SU-DHL-6 (cell line): Measurements from ENCODE around the gene TLCD4.

Experiments used
- CTCF ChIP-seq: fragments of 200-600 bp; sonication (generic); IDR thresholded peaks from one replicate; pipeline ENCODE4 v1.5.1; 2017; ENCODE audit warnings: antibody characterized with exemption, mild to moderate bottlenecking, low read length, moderate library complexity; ENCODE audit not compliant: insufficient read depth, poor library complexity, severe bottlenecking
- EZH2phosphoT487 ChIP-seq: fragments of 200-600 bp; sonication (generic), shearing (Covaris generic); conservative IDR thresholded peaks from 2 replicates; pipeline ENCODE4 v1.6.1; 2018; ENCODE audit warnings: mild to moderate bottlenecking, antibody characterized with exemption, low read length, moderate library complexity, mixed read lengths

GRCh38 chr1:95080446-95080845 is 36.7 kb upstream of the TLCD4 start:
- TF ChIP-seq CTCF = no peak
- TF ChIP-seq EZH2phosphoT487 = no peak
